Skeletal muscle tissue (tissue), 1 donor: ENCODE results near the gene FBXL20. TPM values are rescaled to one million over a fixed set of nuclear protein-coding genes. Genes with fewer than 3 reads are reported as not detected.

Experiments used
- total RNA-seq: library from RNA; depleted of rRNA; stranded (reverse); fragments of >200 nt; gene quantifications from one replicate; pipeline ENCODE4 v1.2.3, GENCODE V29; 2014

Gene FBXL20
- total RNA-seq, 1 donor from 2014 or later: 6.3 TPM

Other genes with a start within 250 kb of the FBXL20 start
- gene PLXDC1, start 250.0 kb downstream of the FBXL20 start, total RNA-seq: 0.52 TPM
- gene ARL5C, start 235.5 kb downstream of the FBXL20 start, total RNA-seq: under 0.01 TPM
- 146 TPM for gene CACNB1, start 204.0 kb downstream of the FBXL20 start, total RNA-seq
- gene RPL19, start 201.3 kb downstream of the FBXL20 start, total RNA-seq: 1,766 TPM
- gene STAC2, start 175.7 kb downstream of the FBXL20 start, total RNA-seq: not detected
- 20.9 TPM for gene MED1, start 49.6 kb upstream of the FBXL20 start, total RNA-seq
- 29.2 TPM for gene CDK12, start 59.9 kb upstream of the FBXL20 start, total RNA-seq
- gene NEUROD2, start 206.3 kb upstream of the FBXL20 start, total RNA-seq: not detected
- gene PPP1R1B, start 225.3 kb upstream of the FBXL20 start, total RNA-seq: 3.1 TPM
- gene STARD3, start 235.5 kb upstream of the FBXL20 start, total RNA-seq: 11.5 TPM